H1 (cell line): ENCODE measurements around the gene LPP. TPM values are rescaled to one million over a fixed set of nuclear protein-coding genes. Genes with fewer than 3 reads are reported as not detected.

Experiments
- CTCF ChIA-PET: fragments of 300-600 bp; sonication (Branson Sonifier 250); formaldehyde crosslinking; loops from one replicate; lab custom pipeline; 2021; ENCODE audit not compliant: partially characterized antibody; lab: Charles Lee
- POLR2A ChIA-PET: fragments of 300-600 bp; sonication (Branson Sonifier 250); formaldehyde crosslinking; loops from one replicate; lab custom pipeline; 2021; ENCODE audit warnings: inconsistent platforms; ENCODE audit not compliant: partially characterized antibody; lab: Charles Lee
- DNase-seq, 2 experiments: peaks; one replicate each; pipeline versions ENCODE4 v3.0.0 to v3.0.0-alpha.2; 2010 to 2022; ENCODE audit warnings: low spot score in 2 of 2, low read depth in 1 of 2, mixed read lengths in 1 of 2
- FAIRE-seq: peaks from 2 replicates; lab custom pipeline; 2011; peaks lifted over from hg19 to GRCh38; lab: Jason Lieb, UNC
- H2AFZ ChIP-seq: 2 replicates; pipeline ENCODE4 v1.8.1; 2012; ENCODE audit warnings: low read length, inconsistent platforms
- H2AK5ac ChIP-seq: 2 replicates; pipeline ENCODE4 v1.6.1; 2013; ENCODE audit warnings: low read depth, low read length
- H2BK120ac ChIP-seq: replicated peaks from 2 replicates; pipeline ENCODE3; 2013; ENCODE audit warnings: low read depth, low read length, inconsistent platforms
- H2BK12ac ChIP-seq: 2 replicates; pipeline ENCODE4 v1.6.1; 2013; ENCODE audit warnings: low read depth, low read length
- H2BK15ac ChIP-seq: 2 replicates; pipeline ENCODE4 v1.6.1; 2013; ENCODE audit warnings: low read length
- H2BK20ac ChIP-seq: 2 replicates; pipeline ENCODE4 v1.6.1; 2013; ENCODE audit warnings: low read length
- H2BK5ac ChIP-seq: 2 replicates; pipeline ENCODE4 v1.6.1; 2013; ENCODE audit warnings: low read depth, low read length
- H3K14ac ChIP-seq: 2 replicates; pipeline ENCODE4 v1.6.1; 2013; ENCODE audit warnings: inconsistent platforms; ENCODE audit not compliant: insufficient read length
- H3K18ac ChIP-seq: 2 replicates; pipeline ENCODE4 v1.6.1; 2013; ENCODE audit warnings: low read length; ENCODE audit errors: extremely low read depth
- H3K23ac ChIP-seq: 2 replicates; pipeline ENCODE4 v1.6.1; 2013; ENCODE audit warnings: inconsistent platforms; ENCODE audit not compliant: insufficient read length
- H3K23me2 ChIP-seq: 2 replicates; pipeline ENCODE4 v1.6.1; 2013; ENCODE audit warnings: low read depth, low read length
- H3K27ac ChIP-seq: 2 replicates; pipeline ENCODE4 v1.6.1; 2011; ENCODE audit warnings: low read depth, low read length, inconsistent platforms
- H3K27me3 ChIP-seq, 4 experiments: replicated peaks in 1 of 4; 1 replicate in 1 of 4; 2 replicates in 3 of 4; pipeline versions ENCODE4 v1.6.1 to v1.8.1; 2011 to 2013; ENCODE audit warnings: low read length in 3 of 4, mild to moderate bottlenecking in 3 of 4, inconsistent platforms in 2 of 4, mixed read lengths in 2 of 4, moderate library complexity in 1 of 4; ENCODE audit not compliant: control insufficient read depth in 3 of 4, insufficient read depth in 3 of 4; ENCODE audit errors: extremely low read depth in 1 of 4
- H3K36me3 ChIP-seq, 4 experiments: 2 replicates each; pipeline versions ENCODE4 v1.6.1 to v1.8.1; 2011 to 2013; ENCODE audit warnings: mild to moderate bottlenecking in 4 of 4, low read length in 3 of 4, moderate library complexity in 2 of 4, control low read depth in 1 of 4, inconsistent platforms in 1 of 4; ENCODE audit not compliant: insufficient read depth in 4 of 4, control insufficient read depth in 2 of 4
- H3K4ac ChIP-seq: replicated peaks from 2 replicates; pipeline ENCODE3; 2013; ENCODE audit warnings: low read length, low read depth, mixed read lengths, inconsistent platforms; ENCODE audit not compliant: insufficient read length
- H3K4me1 ChIP-seq, 4 experiments: replicated peaks in 1 of 4; 1 replicate in 1 of 4; 2 replicates in 3 of 4; pipeline versions ENCODE4 v1.6.1 to v1.8.1; 2011 to 2013; ENCODE audit warnings: low read length in 3 of 4, inconsistent platforms in 2 of 4, mixed read lengths in 1 of 4; ENCODE audit not compliant: insufficient read depth in 4 of 4, control insufficient read depth in 3 of 4
- H3K4me2 ChIP-seq, 2 experiments: 2 replicates each; pipeline versions ENCODE4 v1.6.1 to v1.8.1; 2011 to 2013; ENCODE audit warnings: low read depth in 2 of 2, low read length in 2 of 2, control low read depth in 1 of 2, inconsistent platforms in 1 of 2, mild to moderate bottlenecking in 1 of 2; ENCODE audit not compliant: insufficient read depth in 1 of 2
- H3K4me3 ChIP-seq, 4 experiments: fragments of 200-600, 300-600 bp in 1 of 4; sonication (generic), shearing (Covaris generic), sonication (Bioruptor Twin) in 1 of 4; 2 replicates each; pipeline versions ENCODE4 v1.5.1 to v1.8.1; 2011 to 2016; ENCODE audit warnings: low read length in 4 of 4, low read depth in 3 of 4, control low read depth in 2 of 4, inconsistent platforms in 2 of 4, mild to moderate bottlenecking in 2 of 4, mixed read lengths in 1 of 4, moderate library complexity in 1 of 4; ENCODE audit not compliant: insufficient read depth in 2 of 4; ENCODE audit errors: extremely low read depth in 1 of 4
- H3K56ac ChIP-seq: replicated peaks from 2 replicates; pipeline ENCODE3; 2013; ENCODE audit warnings: low read depth, mild to moderate bottlenecking, mixed read lengths, low read length, inconsistent platforms; ENCODE audit not compliant: insufficient read length
- H3K79me1 ChIP-seq: 2 replicates; pipeline ENCODE4 v1.6.1; 2013; ENCODE audit warnings: low read depth, low read length, control low read depth
- H3K79me2 ChIP-seq, 2 experiments: 2 replicates each; pipeline versions ENCODE4 v1.6.1 to v1.8.1; 2012 to 2013; ENCODE audit warnings: low read length in 2 of 2, mild to moderate bottlenecking in 2 of 2, inconsistent platforms in 1 of 2; ENCODE audit not compliant: insufficient read depth in 2 of 2, control insufficient read depth in 1 of 2
- H3K9ac ChIP-seq, 4 experiments: replicated peaks in 1 of 4; 1 replicate in 1 of 4; 2 replicates in 3 of 4; pipeline versions ENCODE4 v1.6.1 to v1.8.1; 2011 to 2013; ENCODE audit warnings: low read depth in 3 of 4, low read length in 3 of 4, control low read depth in 2 of 4, mild to moderate bottlenecking in 2 of 4, moderate library complexity in 2 of 4, inconsistent platforms in 1 of 4; ENCODE audit errors: extremely low read depth in 1 of 4
- H3K9me3 ChIP-seq, 2 experiments: 2 replicates each; pipeline versions ENCODE4 v1.6.1 to v1.8.1; 2012 to 2013; ENCODE audit warnings: mild to moderate bottlenecking in 2 of 2, moderate library complexity in 2 of 2, control low read depth in 1 of 2, inconsistent platforms in 1 of 2, low read depth in 1 of 2, low read length in 1 of 2, mixed read lengths in 1 of 2; ENCODE audit not compliant: insufficient read depth in 2 of 2
- H4K20me1 ChIP-seq, 2 experiments: replicated peaks in 1 of 2; 2 replicates each; pipeline versions ENCODE3 to v1.8.1; 2011 to 2013; ENCODE audit warnings: inconsistent platforms in 2 of 2, low read length in 2 of 2, mild to moderate bottlenecking in 1 of 2; ENCODE audit not compliant: insufficient read depth in 2 of 2, control insufficient read depth in 1 of 2
- H4K5ac ChIP-seq: 2 replicates; pipeline ENCODE4 v1.6.1; 2013; ENCODE audit warnings: low read length, low read depth, mixed read lengths, inconsistent platforms; ENCODE audit not compliant: insufficient read length
- H4K8ac ChIP-seq: 2 replicates; pipeline ENCODE4 v1.8.0; 2013; ENCODE audit warnings: mild to moderate bottlenecking, moderate library complexity, low read length, inconsistent platforms; ENCODE audit not compliant: insufficient read depth; ENCODE audit errors: extremely low read depth
- H4K91ac ChIP-seq: replicated peaks from 2 replicates; pipeline ENCODE3; 2013; ENCODE audit warnings: low read length, mixed read lengths, inconsistent platforms; ENCODE audit not compliant: insufficient read length
- CEBPB ChIP-seq: IDR thresholded peaks from 2 replicates; pipeline ENCODE4 v1.6.1; 2012; ENCODE audit warnings: low read depth, low read length
- FOSL1 ChIP-seq: IDR thresholded peaks from 2 replicates; pipeline ENCODE4 v1.6.1; 2011; ENCODE audit warnings: mild to moderate bottlenecking, low read depth, low read length, moderate library complexity; ENCODE audit not compliant: insufficient read depth
- PHF8 ChIP-seq: fragments of 200-600 bp; sonication (generic); conservative IDR thresholded peaks from 2 replicates; pipeline ENCODE4 v1.7.1; 2012; ENCODE audit warnings: low read depth, mild to moderate bottlenecking, inconsistent platforms, low read length, moderate library complexity
- WGBS, 2 experiments: shearing (Covaris generic) in 1 of 2; methylation state at CpG; one replicate each; pipeline versions ENCODE4 v1.1.6 to v1.1.7; 2013 to 2015; ENCODE audit warnings: low lambda C conversion rate in 2 of 2, mixed read lengths in 2 of 2, inconsistent platforms in 1 of 2, low coverage in 1 of 2, missing lambda C conversion rate in 1 of 2; ENCODE audit not compliant: insufficient replicate concordance in 2 of 2, insufficient coverage in 1 of 2, insufficient read length in 1 of 2; ENCODE audit errors: extremely low coverage in 1 of 2, missing lambda C conversion rate in 1 of 2; 5-methylcytosine and 5-hydroxymethylcytosine counted together
- polyA plus RNA-seq, 7 experiments: library from polyadenylated mRNA; depleted of rRNA in 3 of 7; stranded (reverse) in 5 of 7; unstranded in 2 of 7; fragments of >200 nt in 5 of 7; fragments of 200-250 nt in 2 of 7; gene quantifications; 1 replicate in 5 of 7; 2 replicates in 1 of 7; 4 replicates in 1 of 7; pipeline versions ENCODE4 v1.2.1 to v1.2.3, GENCODE V29; 2011 to 2013; ENCODE audit warnings: missing spikeins in 2 of 7, mixed read lengths in 2 of 7
- total RNA-seq: library from RNA; stranded (reverse); fragmentation: NEBNext Ultra II Directional; extraction: Animal tissue kit (Norgen Biotek cat#: 25700); gene quantifications from 2 replicates; pipeline ENCODE4 v1.2.1, GENCODE V29; 2021

LPP gene
- total and polyA plus RNA-seq, 2 of the 8 experiments (the other 6 are each of a cell fraction or from before 2014, with no cell fraction given), result 10.0 to 53.3 TPM

DNA sequence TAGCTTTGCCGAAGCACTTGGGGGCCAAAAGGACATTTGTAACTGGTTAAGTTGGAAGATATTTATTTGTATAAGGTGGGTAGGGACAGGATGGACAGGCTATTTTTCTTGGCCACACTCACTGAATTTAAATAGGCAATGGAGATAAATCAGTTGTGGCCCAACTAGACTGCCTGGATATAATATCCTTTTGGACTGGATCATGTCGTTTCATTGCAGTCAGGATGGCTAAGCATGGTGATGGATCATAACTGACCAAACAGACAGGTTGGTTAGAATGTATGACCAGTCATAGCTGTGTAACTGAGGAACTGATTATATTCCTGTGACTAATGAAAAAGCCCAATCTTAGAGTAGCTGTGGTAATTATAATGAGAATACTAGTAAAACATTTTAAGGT is 284.0 kb downstream of the LPP start:
- H2BK12ac ChIP-seq, result no peak overlapping the region
- H3K18ac ChIP-seq, result no peak overlapping the region
- H3K27me3 ChIP-seq, result no peaks in the 10 kb centered on the region
- no peaks in the 10 kb centered on the region for H3K79me1 ChIP-seq
- no peak overlapping the region for H2BK20ac ChIP-seq
- no peak overlapping the region for H4K8ac ChIP-seq
- H3K9me3 ChIP-seq, result no peaks in the 10 kb centered on the region
- DNase-seq (no peak), FAIRE-seq (no peak)
- no peak overlapping the region for H2AK5ac ChIP-seq
- no peak overlapping the region for H4K91ac ChIP-seq
- ChIA-PET CTCF (no interaction called here), POLR2A (interaction anchor here (0.6 kb wide), 1 partner anchor 327 kb away, joined by 3 read pairs; no protein-coding TSS in a partner anchor)
- no peak overlapping the region for H3K23ac ChIP-seq
- no peaks in the 10 kb centered on the region for H3K79me2 ChIP-seq
- WGBS, 2 experiments, result 98% methylated on average over 2 of the region's 2 CpGs; no CpG with 5 or more reads in 1 of the 2 experiments
- no peak overlapping the region for H3K27ac ChIP-seq
- H4K20me1 ChIP-seq, result no peaks in the 10 kb centered on the region
- no peak overlapping the region for H2BK5ac ChIP-seq
- no peak overlapping the region for H3K9ac ChIP-seq
- no peaks in the 10 kb centered on the region for H3K36me3 ChIP-seq
- H3K4ac ChIP-seq, result no peak overlapping the region
- H3K23me2 ChIP-seq, result no peaks in the 10 kb centered on the region
- H4K5ac ChIP-seq, result no peak overlapping the region
- H3K4me3 ChIP-seq, result no peak overlapping the region
- no peak overlapping the region for H2BK15ac ChIP-seq
- no peak overlapping the region for H2AFZ ChIP-seq
- no peak overlapping the region for H3K14ac ChIP-seq
- no peak overlapping the region for H3K4me2 ChIP-seq
- no peak overlapping the region for H3K56ac ChIP-seq
- H2BK120ac ChIP-seq, result no peak overlapping the region
- no peaks in the 10 kb centered on the region; a peak in 2 of 7 replicates for H3K4me1 ChIP-seq
- TF ChIP-seq PHF8, result no peak
- no peak for TF ChIP-seq CEBPB
- TF ChIP-seq FOSL1, result no peak
